Fibroblast of skin of left quadriceps (primary cell): Measurements from ENCODE around the gene CCDC182.
A peak's percentile ranks its signal among the peaks of the same experiment; 100 is the strongest.

Experiments
- DNase-seq, 2 experiments: peaks; one replicate each; pipeline ENCODE4 v3.0.0-alpha.2; 2013; ENCODE audit warnings: low read depth in 2 of 2

Gene CCDC182

GRCh38 chr17:57727630-57728175 is 17.4 kb downstream of the CCDC182 start:
- DNase-seq: no peak

- DNase-seq: no peak
These were observed 18.3 kb downstream of the CCDC182 start for GRCh38 chr17:57726838-57727237.

GRCh38 chr17:57726213-57726790 is 18.8 kb downstream of the CCDC182 start:
- no peak for DNase-seq

GRCh38 chr17:57724729-57725125 is 20.4 kb downstream of the CCDC182 start:
- DNase-seq: no peak

GRCh38 chr17:57724026-57724728 is 20.9 kb downstream of the CCDC182 start:
- no peak for DNase-seq

- no peak for DNase-seq
These were observed 21.6 kb downstream of the CCDC182 start for GRCh38 chr17:57723427-57724025.

GRCh38 chr17:57722704-57723043 is 22.4 kb downstream of the CCDC182 start:
- no peak for DNase-seq

GRCh38 chr17:57721967-57722703 is 23.0 kb downstream of the CCDC182 start:
- no peak for DNase-seq

GRCh38 chr17:57720386-57721035 is 24.6 kb downstream of the CCDC182 start:
- no peak for DNase-seq

GRCh38 chr17:57718878-57719277 is 26.2 kb downstream of the CCDC182 start:
- DNase-seq: no peak

- DNase-seq: no peak
These were observed 29.1 kb downstream of the CCDC182 start for GRCh38 chr17:57715981-57716380.

- no peak for DNase-seq
These were observed 30.4 kb downstream of the CCDC182 start for GRCh38 chr17:57714665-57715180.

GRCh38 chr17:57713140-57713539 is 32.0 kb downstream of the CCDC182 start:
- DNase-seq: no peak

- no peak for DNase-seq
These were observed 36.7 kb downstream of the CCDC182 start for GRCh38 chr17:57708410-57708809.

- no peak for DNase-seq
These were observed 37.2 kb downstream of the CCDC182 start for GRCh38 chr17:57707892-57708291.

- DNase-seq: no peak
These were observed 38.3 kb downstream of the CCDC182 start for GRCh38 chr17:57706761-57707160.

GRCh38 chr17:57705921-57706695 is 39.0 kb downstream of the CCDC182 start:
- DNase-seq: no peak

GRCh38 chr17:57704448-57704847 is 40.7 kb downstream of the CCDC182 start:
- no peak for DNase-seq

GRCh38 chr17:57703273-57703672 is 41.8 kb downstream of the CCDC182 start:
- no peak for DNase-seq

- DNase-seq: no peak
These were observed 44.0 kb downstream of the CCDC182 start for GRCh38 chr17:57701124-57701523.

- peak; percentile 68 to 71 for DNase-seq
These were observed 45.3 kb downstream of the CCDC182 start for GRCh38 chr17:57699751-57700219.
